ENCODE results near the gene PWP2.
"Not testable (repeated sequence)": the region's sequence is repeated elsewhere in the genome, so short reads cannot be mapped to it uniquely, and the experiment has no call there.

- TF ChIP-seq, protein P1, sequence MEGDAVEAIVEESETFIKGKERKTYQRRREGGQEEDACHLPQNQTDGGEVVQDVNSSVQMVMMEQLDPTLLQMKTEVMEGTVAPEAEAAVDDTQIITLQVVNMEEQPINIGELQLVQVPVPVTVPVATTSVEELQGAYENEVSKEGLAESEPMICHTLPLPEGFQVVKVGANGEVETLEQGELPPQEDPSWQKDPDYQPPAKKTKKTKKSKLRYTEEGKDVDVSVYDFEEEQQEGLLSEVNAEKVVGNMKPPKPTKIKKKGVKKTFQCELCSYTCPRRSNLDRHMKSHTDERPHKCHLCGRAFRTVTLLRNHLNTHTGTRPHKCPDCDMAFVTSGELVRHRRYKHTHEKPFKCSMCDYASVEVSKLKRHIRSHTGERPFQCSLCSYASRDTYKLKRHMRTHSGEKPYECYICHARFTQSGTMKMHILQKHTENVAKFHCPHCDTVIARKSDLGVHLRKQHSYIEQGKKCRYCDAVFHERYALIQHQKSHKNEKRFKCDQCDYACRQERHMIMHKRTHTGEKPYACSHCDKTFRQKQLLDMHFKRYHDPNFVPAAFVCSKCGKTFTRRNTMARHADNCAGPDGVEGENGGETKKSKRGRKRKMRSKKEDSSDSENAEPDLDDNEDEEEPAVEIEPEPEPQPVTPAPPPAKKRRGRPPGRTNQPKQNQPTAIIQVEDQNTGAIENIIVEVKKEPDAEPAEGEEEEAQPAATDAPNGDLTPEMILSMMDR (IDR thresholded peaks at IDR 0.05) = not testable (repeated sequence)
- TF ChIP-seq POLR2A (IDR thresholded peaks at IDR 0.05) = not testable (repeated sequence)
Measured at GRCh38 chr21:44144784-44145602, 37.8 kb downstream of the PWP2 start.
